BLaER1 treated with 17β-estradiol and CSF1 and Interleukin-3, amounts not matched to agents 10 nM and 100 nM (cell line): ENCODE results near the gene WDR83.

ENCODE experiments used
- H3K27ac ChIP-seq, 11 experiments: shearing (Covaris generic); formaldehyde crosslinking; 2 replicates each; pipeline ENCODE4 v1.8.1; 2022
- H3K27me3 ChIP-seq, 11 experiments: shearing (Covaris generic); formaldehyde crosslinking; 2 replicates each; pipeline ENCODE4 v1.8.1; 2022
- H3K36me3 ChIP-seq, 11 experiments: shearing (Covaris generic); formaldehyde crosslinking; 2 replicates each; pipeline ENCODE4 v1.8.1; 2022
- H3K4me1 ChIP-seq, 10 experiments: shearing (Covaris generic); formaldehyde crosslinking; 2 replicates each; pipeline ENCODE4 v1.8.1; 2022
- H3K4me2 ChIP-seq, 11 experiments: shearing (Covaris generic); formaldehyde crosslinking; 2 replicates each; pipeline ENCODE4 v1.8.1; 2022
- H3K4me3 ChIP-seq, 10 experiments: shearing (Covaris generic); formaldehyde crosslinking; 2 replicates each; pipeline ENCODE4 v1.8.1; 2022
- H3K9ac ChIP-seq, 11 experiments: shearing (Covaris generic); formaldehyde crosslinking; 2 replicates each; pipeline ENCODE4 v1.8.1; 2022
- H3K9me3 ChIP-seq, 11 experiments: shearing (Covaris generic); formaldehyde crosslinking; replicated peaks in 1 of 11; 2 replicates each; pipeline ENCODE4 v1.8.1; 2022
- H4K20me1 ChIP-seq, 11 experiments: shearing (Covaris generic); formaldehyde crosslinking; 2 replicates each; pipeline ENCODE4 v1.8.1; 2022
- Cebpa-rat ChIP-seq, 11 experiments: shearing (Covaris generic); IDR thresholded peaks; 2 replicates each; pipeline ENCODE4 v1.8.1; 2022

The WDR83 gene

GRCh38 chr19:12681074-12681987 lies 14.7 kb downstream of the WDR83 start, which contains the start of gene DHPS:
TSS of gene DHPS (minus strand) at chr19:12681880. CDS start at chr19:12681766, 114 bp downstream.
- peak in 9 of 11 experiments; percentile 48 to 89 (median 83); a peak in 15 of 22 replicates for TF ChIP-seq Cebpa-rat (IDR thresholded peaks at IDR 0.05)
- H3K4me2 ChIP-seq: peak within 1 kb of the TSS; percentile 67 to 89 (median 83)
- H3K4me1 ChIP-seq: peaks cover 15 to 38% (median 28%) of the 10 kb centered on the region in 10 experiments
- peak within 1 kb of the TSS; percentile 72 to 96 (median 82) for H3K4me3 ChIP-seq
- H3K36me3 ChIP-seq: peaks cover 37 to 40% (median 40%) of the 10 kb centered on the region in 11 experiments
- H3K9ac ChIP-seq: peak within 1 kb of the TSS; percentile 92 to 100 (median 98)
- H3K27ac ChIP-seq: peak within 1 kb of the TSS; percentile 90 to 100 (median 99)
- H3K27me3 ChIP-seq: no peaks in the 10 kb centered on the region
- no peaks in the 10 kb centered on the region for H3K9me3 ChIP-seq
- peaks cover 22 to 47% (median 36%) of the 10 kb centered on the region in 11 experiments; a peak in 21 of 22 replicates for H4K20me1 ChIP-seq

DNA sequence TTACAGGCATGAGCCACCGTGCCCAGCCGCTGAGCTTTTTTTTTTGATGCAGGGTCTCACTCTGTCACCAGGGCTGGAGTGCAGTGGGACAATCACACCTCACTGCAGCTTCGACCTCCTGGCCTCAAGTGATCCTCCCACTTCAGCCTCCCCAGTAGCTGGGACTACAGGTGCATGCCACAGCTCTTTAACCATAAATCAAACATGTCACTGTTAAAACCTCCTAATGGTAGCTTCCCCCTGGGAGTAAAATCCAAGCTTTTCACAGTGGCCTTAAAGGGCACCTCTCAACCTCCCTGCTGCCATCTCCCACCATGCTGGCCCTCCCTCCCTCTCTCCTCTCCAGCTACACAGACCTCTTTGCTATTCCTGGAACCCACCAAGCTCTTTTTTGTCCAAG lies 19.2 kb downstream of the WDR83 start:
- no peak for TF ChIP-seq Cebpa-rat (IDR thresholded peaks at IDR 0.05)
- Histone ChIP-seq H3K9ac (peak overlapping the region in 3 of 11 experiments; percentile 1 to 15 (median 5); a peak in 1 of 22 replicates), H3K4me3 (no peak overlapping the region), H3K4me1 (peaks cover 30 to 65% (median 52%) of the 10 kb centered on the region in 10 experiments), H3K4me2 (peak overlapping the region in 1 of 11 experiments; percentile 97; a peak in 2 of 22 replicates), H4K20me1 (peaks cover 0 to 17% (median 2%) of the 10 kb centered on the region in 11 experiments; a peak in 12 of 22 replicates), H3K36me3 (0 out of 22 replicates have a peak, but pooled peaks cover 0 to 1% (median 0%) of the 10 kb centered on the region in 11 experiments), H3K27me3 (no peaks in the 10 kb centered on the region), H3K9me3 (no peaks in the 10 kb centered on the region), H3K27ac (no peak overlapping the region)

DNA sequence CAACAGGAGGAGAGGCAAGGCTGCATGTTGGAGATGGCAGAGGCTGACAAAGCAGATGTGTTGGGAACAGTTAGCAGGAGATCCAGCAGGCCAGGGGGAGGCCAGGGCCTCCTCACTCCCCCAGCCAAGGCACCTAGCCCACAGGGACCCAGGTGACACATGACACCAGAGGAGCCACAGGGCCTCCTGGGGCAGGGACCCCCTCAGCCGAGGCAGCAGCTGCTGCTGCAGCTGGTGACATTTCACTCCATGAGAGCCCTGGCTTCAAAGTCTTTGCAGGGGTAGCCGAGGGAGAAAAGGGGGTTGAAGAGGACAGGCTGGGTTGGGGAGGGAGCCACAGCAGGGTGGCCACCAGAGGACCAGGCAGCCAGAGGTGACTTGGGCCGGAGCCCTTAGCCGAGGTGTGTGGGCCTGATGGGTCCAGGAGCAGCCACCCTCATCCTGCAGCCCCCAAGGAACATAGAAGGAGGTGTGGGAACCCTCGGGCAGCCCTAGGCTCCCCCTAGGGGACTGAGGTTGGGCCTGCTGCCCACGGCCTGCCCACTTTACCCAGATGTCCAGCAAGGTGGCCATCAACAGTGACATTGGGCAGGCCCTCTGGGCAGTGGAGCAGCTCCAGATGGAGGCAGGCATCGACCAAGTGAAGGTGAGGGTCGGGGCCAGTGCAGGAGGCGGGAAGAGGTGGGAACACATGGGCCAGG lies 21.0 kb downstream of the WDR83 start, which contains the start of gene GNG14:
Gene GNG14, plus strand, starts transcription at position 503 of the 701 bp plus-strand sequence. Its CDS starts 51 bp downstream, at position 554.
- Histone ChIP-seq H3K4me1 (peaks cover 25 to 68% (median 52%) of the 10 kb centered on the region in 10 experiments), H3K27ac (peak within 1 kb of the TSS in 8 of 11 experiments; percentile 69 to 83 (median 76); a peak in 16 of 22 replicates), H3K36me3 (peaks cover 0 to 17% (median under 1%) of the 10 kb centered on the region in 11 experiments; a peak in 7 of 22 replicates), H3K4me2 (peak within 1 kb of the TSS in 10 of 11 experiments; percentile 69 to 99 (median 94); a peak in 19 of 22 replicates), H3K9me3 (no peaks in the 10 kb centered on the region), H3K27me3 (no peaks in the 10 kb centered on the region), H3K9ac (peak within 1 kb of the TSS in 8 of 11 experiments; percentile 58 to 79 (median 76); a peak in 15 of 22 replicates), H4K20me1 (peaks cover 0 to 15% (median 0%) of the 10 kb centered on the region in 11 experiments; a peak in 1 of 22 replicates), H3K4me3 (peak within 1 kb of the TSS in 7 of 10 experiments; percentile 51 to 67 (median 54); a peak in 7 of 20 replicates)
- no peak for TF ChIP-seq Cebpa-rat (IDR thresholded peaks at IDR 0.05)

- Histone ChIP-seq H3K4me2 (peak overlapping the region; percentile 62 to 99 (median 94)), H3K9ac (peak overlapping the region in 9 of 11 experiments; percentile 42 to 79 (median 76); a peak in 18 of 22 replicates), H3K27ac (peak overlapping the region in 9 of 11 experiments; percentile 23 to 83 (median 74); a peak in 18 of 22 replicates), H3K4me1 (peaks cover 25 to 61% (median 49%) of the 10 kb centered on the region in 10 experiments), H3K27me3 (no peaks in the 10 kb centered on the region), H3K9me3 (no peaks in the 10 kb centered on the region), H4K20me1 (peaks cover 0 to 15% (median 0%) of the 10 kb centered on the region in 11 experiments; a peak in 1 of 22 replicates), H3K36me3 (peaks cover 0 to 23% (median 6%) of the 10 kb centered on the region in 11 experiments; a peak in 11 of 22 replicates), H3K4me3 (peak overlapping the region in 7 of 10 experiments; percentile 51 to 67 (median 54); a peak in 13 of 20 replicates)
- TF ChIP-seq Cebpa-rat (IDR thresholded peaks at IDR 0.05): no peak
These were observed 22.4 kb downstream of the WDR83 start for GRCh38 chr19:12689012-12689411.

DNA sequence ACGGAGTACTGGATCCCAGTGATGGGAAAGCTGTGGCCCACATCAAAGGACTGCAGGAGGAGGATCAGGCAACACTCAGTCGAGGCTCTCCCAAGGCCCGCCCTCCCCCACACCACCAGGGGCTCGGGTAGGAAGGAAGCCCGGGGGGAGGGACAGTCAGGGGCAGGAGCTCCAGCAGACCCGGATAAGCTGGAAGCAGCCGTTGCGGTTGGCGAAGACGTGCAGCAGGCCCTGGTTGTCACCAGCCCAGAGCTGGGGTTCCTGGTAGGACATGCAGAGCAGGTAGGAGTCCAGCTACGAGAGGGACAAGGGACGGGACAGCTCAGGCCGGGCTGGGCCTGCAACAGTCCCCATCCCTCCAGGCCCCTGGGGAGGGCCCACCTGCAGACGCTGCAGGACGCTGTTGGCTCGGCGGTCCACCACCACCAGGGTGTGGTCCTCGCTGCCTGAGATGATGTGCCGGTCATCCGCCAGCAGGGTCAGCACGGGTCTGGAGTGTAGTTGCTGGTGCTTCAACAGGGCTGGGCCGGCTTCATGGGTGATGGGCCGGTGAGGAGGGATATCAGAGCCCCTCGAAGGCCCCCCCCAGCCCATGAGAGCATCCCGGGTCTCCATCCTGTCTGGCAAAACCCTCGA lies 23.1 kb downstream of the WDR83 start:
- Histone ChIP-seq H3K27me3 (no peaks in the 10 kb centered on the region), H4K20me1 (peaks cover 0 to 15% (median 0%) of the 10 kb centered on the region in 11 experiments; a peak in 1 of 22 replicates), H3K9me3 (no peaks in the 10 kb centered on the region), H3K27ac (peak overlapping the region in 9 of 11 experiments; percentile 23 to 83 (median 74); a peak in 18 of 22 replicates), H3K9ac (peak overlapping the region; percentile 35 to 79 (median 72); a peak in 21 of 22 replicates), H3K4me2 (peak overlapping the region; percentile 62 to 99 (median 94)), H3K4me3 (peak overlapping the region in 8 of 10 experiments; percentile 49 to 67 (median 54); a peak in 16 of 20 replicates), H3K36me3 (peaks cover 0 to 26% (median 6%) of the 10 kb centered on the region in 11 experiments; a peak in 11 of 22 replicates), H3K4me1 (peaks cover 27 to 63% (median 54%) of the 10 kb centered on the region in 10 experiments)
- no peak for TF ChIP-seq Cebpa-rat (IDR thresholded peaks at IDR 0.05)

DNA sequence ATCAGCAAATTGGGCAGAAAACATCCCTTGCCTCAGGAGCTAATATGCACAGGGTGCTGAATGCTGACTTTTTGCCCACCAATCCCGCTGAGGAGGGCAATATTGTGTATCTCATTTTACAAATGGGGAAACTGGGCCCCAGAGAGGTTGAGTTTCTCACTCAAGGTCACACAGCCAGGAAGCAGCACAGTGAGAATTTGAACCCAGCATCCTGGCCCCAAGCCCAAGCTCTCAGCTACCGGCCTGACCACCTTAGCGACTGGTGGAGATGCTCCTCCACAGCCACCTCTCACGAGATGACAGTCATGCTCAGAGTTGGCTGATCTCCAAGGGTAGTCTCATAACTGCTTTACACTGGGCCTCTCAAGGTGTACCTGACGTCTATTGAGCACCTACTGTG lies 26.4 kb downstream of the WDR83 start:
- Histone ChIP-seq H3K9me3 (no peaks in the 10 kb centered on the region), H3K27me3 (no peaks in the 10 kb centered on the region), H3K4me1 (peaks cover 49 to 69% (median 63%) of the 10 kb centered on the region in 10 experiments), H3K36me3 (peaks cover 0 to 33% (median 9%) of the 10 kb centered on the region in 11 experiments; a peak in 15 of 22 replicates), H3K4me2 (no peak overlapping the region), H3K4me3 (no peak overlapping the region), H3K9ac (no peak overlapping the region; a peak in 1 of 22 replicates), H3K27ac (no peak overlapping the region), H4K20me1 (peaks cover 0 to 11% (median 0%) of the 10 kb centered on the region in 11 experiments; a peak in 1 of 22 replicates)
- TF ChIP-seq Cebpa-rat (IDR thresholded peaks at IDR 0.05): no peak

- H3K4me2 ChIP-seq: peak overlapping the region; percentile 89 to 98 (median 94); a peak in 21 of 22 replicates
- H3K4me3 ChIP-seq: no peak overlapping the region
- no peak for TF ChIP-seq Cebpa-rat (IDR thresholded peaks at IDR 0.05)
- no peaks in the 10 kb centered on the region for H3K9me3 ChIP-seq
- H4K20me1 ChIP-seq: peaks cover 0 to 10% (median under 1%) of the 10 kb centered on the region in 11 experiments; a peak in 4 of 22 replicates
- H3K27me3 ChIP-seq: no peaks in the 10 kb centered on the region
- H3K4me1 ChIP-seq: peaks cover 41 to 68% (median 56%) of the 10 kb centered on the region in 10 experiments
- H3K27ac ChIP-seq: peak overlapping the region in 7 of 11 experiments; percentile 10 to 82 (median 67); a peak in 10 of 22 replicates
- peaks cover 16 to 49% (median 26%) of the 10 kb centered on the region in 11 experiments; a peak in 21 of 22 replicates for H3K36me3 ChIP-seq
- peak overlapping the region in 10 of 11 experiments; percentile 34 to 87 (median 81); a peak in 11 of 22 replicates for H3K9ac ChIP-seq
These were observed 28.0 kb downstream of the WDR83 start for GRCh38 chr19:12694641-12695040.
